ENCODE data around the gene KMT2D. TPM values are rescaled to one million over a fixed set of nuclear protein-coding genes. Genes with fewer than 3 reads are reported as not detected.

The KMT2D gene
- polyA plus RNA-seq (ENCODE audit: insufficient read length): 57.7 TPM
- long read RNA-seq, donor 1, partial matches to known transcripts: 41 of 43 reads
- long read RNA-seq, donor 1, other reads (novel, unspliced or antisense): 0 of 43 reads
- long read RNA-seq, donor 2, partial matches to known transcripts: 31 of 34 reads
- long read RNA-seq, donor 2, other reads (novel, unspliced or antisense): 0 of 34 reads
- long read RNA-seq, donor 3, partial matches to known transcripts: 6 of 6 reads
- long read RNA-seq, donor 3, other reads (novel, unspliced or antisense): 0 of 6 reads
- long read RNA-seq, donor 4, partial matches to known transcripts: 0 of 1 reads
- long read RNA-seq, donor 4, other reads (novel, unspliced or antisense): 0 of 1 reads
- long read RNA-seq, donor 5, partial matches to known transcripts: 5 of 7 reads
- long read RNA-seq, donor 5, other reads (novel, unspliced or antisense): 0 of 7 reads
- long read RNA-seq, donor 6, partial matches to known transcripts: 6 of 8 reads
- long read RNA-seq, donor 6, other reads (novel, unspliced or antisense): 0 of 8 reads
- long read RNA-seq, donor 7, partial matches to known transcripts: 28 of 30 reads
- long read RNA-seq, donor 7, other reads (novel, unspliced or antisense): 0 of 30 reads
- long read RNA-seq, donor 8, partial matches to known transcripts: 0 of 2 reads
- long read RNA-seq, donor 8, other reads (novel, unspliced or antisense): 0 of 2 reads

- DNase-seq: peak; percentile 95
Measured at GRCh38 chr12:49060237-49061156, at the start of gene KMT2D. Gene KMT2D (minus strand): TSS chr12:49060794. CDS start chr12:49055324, 5,470 bp downstream.

- DNase-seq: no peak
Measured at GRCh38 chr12:49109641-49110463, 49.3 kb upstream of the KMT2D start.

- no peak for DNase-seq
Measured at GRCh38 chr12:49108958-49109404, 48.4 kb upstream of the KMT2D start.

GRCh38 chr12:49105504-49106084 is 45.0 kb upstream of the KMT2D start:
- no peak for DNase-seq

GRCh38 chr12:49104822-49105221 is 44.2 kb upstream of the KMT2D start:
- no peak for DNase-seq

GRCh38 chr12:49100380-49100779 is 39.8 kb upstream of the KMT2D start:
- DNase-seq: no peak

- no peak for DNase-seq
Measured at GRCh38 chr12:49098703-49099102, 38.1 kb upstream of the KMT2D start.

- DNase-seq: no peak
Measured at GRCh38 chr12:49098035-49098451, 37.4 kb upstream of the KMT2D start.

GRCh38 chr12:49097381-49097780 is 36.8 kb upstream of the KMT2D start:
- DNase-seq: no peak

GRCh38 chr12:49094975-49095365 is 34.4 kb upstream of the KMT2D start:
- no peak for DNase-seq

GRCh38 chr12:49094160-49094974 is 33.8 kb upstream of the KMT2D start, which contains the start of gene DHH:
Gene DHH (minus strand): TSS chr12:49094801. CDS start chr12:49094512, 289 bp downstream.
- DNase-seq: no peak

GRCh38 chr12:49093792-49094159 is 33.2 kb upstream of the KMT2D start:
- no peak for DNase-seq

- DNase-seq: no peak
Measured at GRCh38 chr12:49092816-49093406, 32.3 kb upstream of the KMT2D start.

- no peak for DNase-seq
Measured at GRCh38 chr12:49092086-49092815, 31.7 kb upstream of the KMT2D start.

GRCh38 chr12:49091836-49092085 is 31.2 kb upstream of the KMT2D start:
- DNase-seq: no peak

- DNase-seq: no peak
Measured at GRCh38 chr12:49091056-49091835, 30.7 kb upstream of the KMT2D start.

GRCh38 chr12:49089821-49090773 is 29.5 kb upstream of the KMT2D start:
- no peak for DNase-seq
